Measurements from ENCODE around the gene BANK1. TPM values are rescaled to one million over a fixed set of nuclear protein-coding genes. Genes with fewer than 3 reads are reported as not detected.

The BANK1 gene
- total RNA-seq, 1 experiment from 2014 or later, result not detected

DNA sequence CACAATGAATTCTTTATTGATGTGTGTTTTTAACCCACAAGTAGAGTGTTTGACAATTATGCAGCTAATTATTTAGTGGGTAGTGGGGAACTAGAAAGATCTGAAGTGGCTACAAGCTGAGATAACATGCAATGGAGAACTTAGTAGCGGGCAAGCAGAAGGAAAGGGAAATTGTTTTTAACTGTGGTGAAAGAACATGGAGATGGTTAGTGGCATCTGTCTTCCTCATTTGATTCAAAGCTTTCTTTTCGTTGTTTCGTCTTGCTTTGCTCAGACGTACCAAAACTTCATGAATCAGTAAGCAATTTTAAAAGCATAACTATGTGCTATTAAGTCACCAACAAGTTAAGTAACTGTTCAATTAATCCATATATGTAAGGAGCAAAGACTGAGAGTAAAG is 169.9 kb downstream of the BANK1 start:
- intact Hi-C loops (cut with micrococcal nuclease), result no loop called here
- Mint-ChIP-seq H3K9me3 (ENCODE audit: unreplicated experiment) (no peaks in the 10 kb centered on the region), H3K4me3 (ENCODE audit: unreplicated experiment) (no peak overlapping the region), H3K4me1 (ENCODE audit: insufficient read depth, unreplicated experiment) (peaks cover 1% of the 10 kb centered on the region), H3K27me3 (ENCODE audit: insufficient read depth, unreplicated experiment) (no peaks in the 10 kb centered on the region), H3K27ac (ENCODE audit: low read depth, unreplicated experiment) (no peak overlapping the region), H3K36me3 (ENCODE audit: insufficient read depth, unreplicated experiment) (no peaks in the 10 kb centered on the region)
- CTCF ChIA-PET, result no interaction called here
- POLR2A ChIA-PET, result interaction anchor here (0.9 kb wide), 1 partner anchor 612 kb away, joined by 3 read pairs; no protein-coding TSS in a partner anchor
- TF ChIP-seq, protein P1, sequence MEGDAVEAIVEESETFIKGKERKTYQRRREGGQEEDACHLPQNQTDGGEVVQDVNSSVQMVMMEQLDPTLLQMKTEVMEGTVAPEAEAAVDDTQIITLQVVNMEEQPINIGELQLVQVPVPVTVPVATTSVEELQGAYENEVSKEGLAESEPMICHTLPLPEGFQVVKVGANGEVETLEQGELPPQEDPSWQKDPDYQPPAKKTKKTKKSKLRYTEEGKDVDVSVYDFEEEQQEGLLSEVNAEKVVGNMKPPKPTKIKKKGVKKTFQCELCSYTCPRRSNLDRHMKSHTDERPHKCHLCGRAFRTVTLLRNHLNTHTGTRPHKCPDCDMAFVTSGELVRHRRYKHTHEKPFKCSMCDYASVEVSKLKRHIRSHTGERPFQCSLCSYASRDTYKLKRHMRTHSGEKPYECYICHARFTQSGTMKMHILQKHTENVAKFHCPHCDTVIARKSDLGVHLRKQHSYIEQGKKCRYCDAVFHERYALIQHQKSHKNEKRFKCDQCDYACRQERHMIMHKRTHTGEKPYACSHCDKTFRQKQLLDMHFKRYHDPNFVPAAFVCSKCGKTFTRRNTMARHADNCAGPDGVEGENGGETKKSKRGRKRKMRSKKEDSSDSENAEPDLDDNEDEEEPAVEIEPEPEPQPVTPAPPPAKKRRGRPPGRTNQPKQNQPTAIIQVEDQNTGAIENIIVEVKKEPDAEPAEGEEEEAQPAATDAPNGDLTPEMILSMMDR (IDR thresholded peaks at IDR 0.05; ENCODE audit: unreplicated experiment), result no peak
- no TSS peak for BruUV-seq (replicated peaks)
- no peak for DNase-seq (ENCODE audit: unreplicated experiment)

DNA sequence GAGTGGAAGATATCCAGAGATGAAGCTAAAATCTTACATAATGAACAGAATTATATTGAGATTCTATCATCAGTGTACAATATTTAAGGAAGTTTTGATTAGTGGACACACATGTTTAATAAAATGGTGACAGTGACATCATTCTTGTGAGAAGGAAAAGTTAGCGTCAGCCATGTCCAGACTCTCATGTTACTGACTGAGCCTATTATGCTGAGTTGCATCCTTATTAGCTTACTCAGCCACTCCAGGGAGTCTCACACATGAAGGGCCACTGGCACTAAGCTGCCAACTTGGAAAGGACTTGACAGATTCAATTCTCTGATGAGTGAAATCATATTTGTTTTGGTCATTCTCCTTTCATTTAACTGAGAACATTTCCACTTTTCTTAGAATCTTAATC is 170.6 kb downstream of the BANK1 start:
- Mint-ChIP-seq H3K4me1 (ENCODE audit: insufficient read depth, unreplicated experiment) (no peaks in the 10 kb centered on the region), H3K36me3 (ENCODE audit: insufficient read depth, unreplicated experiment) (no peaks in the 10 kb centered on the region), H3K27ac (ENCODE audit: low read depth, unreplicated experiment) (no peak overlapping the region), H3K27me3 (ENCODE audit: insufficient read depth, unreplicated experiment) (no peaks in the 10 kb centered on the region), H3K4me3 (ENCODE audit: unreplicated experiment) (no peak overlapping the region), H3K9me3 (ENCODE audit: unreplicated experiment) (no peaks in the 10 kb centered on the region)
- BruUV-seq (replicated peaks), result no TSS peak
- CTCF ChIA-PET, result no interaction called here
- POLR2A ChIA-PET, result no interaction called here
- DNase-seq (ENCODE audit: unreplicated experiment), result peak; percentile 32
- TF ChIP-seq, protein P1 (IDR thresholded peaks at IDR 0.05; ENCODE audit: unreplicated experiment), result no peak
- intact Hi-C loops (cut with micrococcal nuclease), result no loop called here

DNA sequence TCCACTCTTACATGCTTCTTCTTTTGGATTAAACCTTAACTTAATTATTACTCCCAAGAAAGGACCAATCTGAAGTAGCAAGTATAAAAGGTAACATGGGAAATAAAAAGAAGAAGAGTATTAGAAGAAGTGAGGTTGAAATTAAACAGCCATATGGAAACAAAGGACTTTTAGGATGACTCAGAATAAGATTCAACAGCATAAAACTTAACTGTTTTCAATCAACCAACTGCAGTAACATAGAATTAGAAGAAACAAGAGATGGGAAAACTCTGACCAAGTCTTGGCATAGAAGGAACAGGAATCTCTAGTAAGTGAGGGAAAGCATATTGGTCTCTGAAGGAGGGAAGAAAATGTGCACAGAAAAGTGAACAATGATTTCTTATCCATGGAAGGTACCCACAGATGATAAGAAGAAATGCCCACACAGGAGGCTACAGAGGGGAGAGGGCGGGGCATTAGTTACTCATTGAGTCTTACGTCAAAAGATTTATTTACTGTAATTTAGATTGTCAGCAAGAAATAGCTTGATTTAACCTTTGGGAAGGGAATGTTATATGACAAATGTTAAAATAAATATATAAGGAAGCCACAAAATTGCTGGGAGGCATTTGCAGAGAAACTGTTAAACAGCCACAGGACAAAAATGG is 177.3 kb downstream of the BANK1 start:
- no peak overlapping the region for H3K4me3 Mint-ChIP-seq (ENCODE audit: unreplicated experiment)
- ChIA-PET POLR2A (interaction anchor here (0.7 kb wide), 1 partner anchor 186 kb away, joined by 3 read pairs; no protein-coding TSS in a partner anchor), CTCF (no interaction called here)
- H3K4me1 Mint-ChIP-seq (ENCODE audit: insufficient read depth, unreplicated experiment), result peaks cover 5% of the 10 kb centered on the region
- TF ChIP-seq, protein P1 (IDR thresholded peaks at IDR 0.05; ENCODE audit: unreplicated experiment), result no peak
- no peaks in the 10 kb centered on the region for H3K9me3 Mint-ChIP-seq (ENCODE audit: unreplicated experiment)
- H3K27ac Mint-ChIP-seq (ENCODE audit: low read depth, unreplicated experiment), result no peak overlapping the region
- intact Hi-C loops (cut with micrococcal nuclease), result no loop called here
- H3K27me3 Mint-ChIP-seq (ENCODE audit: insufficient read depth, unreplicated experiment), result no peaks in the 10 kb centered on the region
- DNase-seq (ENCODE audit: unreplicated experiment), result peak; percentile 6
- no TSS peak for BruUV-seq (replicated peaks)
- H3K36me3 Mint-ChIP-seq (ENCODE audit: insufficient read depth, unreplicated experiment), result no peaks in the 10 kb centered on the region

DNA sequence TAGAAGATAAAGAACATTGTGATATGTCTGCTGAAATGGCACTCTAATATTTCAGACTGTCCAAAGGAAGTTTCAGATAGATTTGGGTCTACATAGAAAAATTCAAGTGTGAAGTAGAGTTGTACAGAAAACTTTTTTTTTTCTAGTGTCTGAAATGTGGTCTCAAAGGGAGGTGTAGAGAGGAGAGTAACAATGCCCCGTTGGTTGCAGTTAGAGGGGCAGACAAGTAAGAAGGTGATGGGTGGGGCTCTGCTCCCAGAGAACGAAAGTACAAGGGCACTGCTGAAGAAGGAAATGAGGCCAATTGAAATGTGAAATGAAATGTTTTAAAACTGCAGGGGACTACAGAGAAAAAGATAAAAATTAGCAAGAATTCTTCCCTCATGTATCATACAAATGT is 177.8 kb downstream of the BANK1 start:
- TF ChIP-seq, protein P1 (IDR thresholded peaks at IDR 0.05; ENCODE audit: unreplicated experiment), result no peak
- no TSS peak for BruUV-seq (replicated peaks)
- intact Hi-C loops (cut with micrococcal nuclease), result no loop called here
- DNase-seq (ENCODE audit: unreplicated experiment), result no peak
- Mint-ChIP-seq H3K36me3 (ENCODE audit: insufficient read depth, unreplicated experiment) (no peaks in the 10 kb centered on the region), H3K4me3 (ENCODE audit: unreplicated experiment) (no peak overlapping the region), H3K9me3 (ENCODE audit: unreplicated experiment) (no peaks in the 10 kb centered on the region), H3K4me1 (ENCODE audit: insufficient read depth, unreplicated experiment) (peaks cover 5% of the 10 kb centered on the region), H3K27me3 (ENCODE audit: insufficient read depth, unreplicated experiment) (no peaks in the 10 kb centered on the region), H3K27ac (ENCODE audit: low read depth, unreplicated experiment) (no peak overlapping the region)
- ChIA-PET POLR2A (no interaction called here), CTCF (no interaction called here)
